SU-DHL-6 (cell line): Measurements from ENCODE around the gene MEI1.

Experiments
- H2AFZ ChIP-seq: fragments of 200-600 bp; sonication (generic); 2 replicates; pipeline ENCODE4 v1.6.1; 2014; ENCODE audit warnings: low read depth, mild to moderate bottlenecking, moderate library complexity, mixed read lengths, antibody characterized with exemption, low read length; ENCODE audit not compliant: severe bottlenecking
- H3F3A ChIP-seq: fragments of 200-600 bp; shearing (Covaris generic); 2 replicates; pipeline ENCODE4 v1.6.0; 2016; ENCODE audit warnings: antibody characterized with exemption, mild to moderate bottlenecking; ENCODE audit not compliant: insufficient read depth
- H3K27ac ChIP-seq: fragments of 200-600 bp; sonication (generic); 2 replicates; pipeline ENCODE4 v1.5.1; 2016; ENCODE audit warnings: low read depth, mild to moderate bottlenecking, low read length, moderate library complexity, mixed read lengths
- H3K27me3 ChIP-seq: fragments of 200-600 bp; sonication (generic), shearing (Covaris generic); 2 replicates; pipeline ENCODE4 v1.6.0; 2014; ENCODE audit warnings: mild to moderate bottlenecking, low read length
- H3K36me3 ChIP-seq: fragments of 200-600 bp; sonication (generic); 2 replicates; pipeline ENCODE4 v1.6.1; 2014; ENCODE audit warnings: mild to moderate bottlenecking, low read length, mixed read lengths
- H3K4me2 ChIP-seq: fragments of 300-600, 200-600 bp; shearing (Covaris generic), sonication (generic); 2 replicates; pipeline ENCODE4 v1.6.0; 2014; ENCODE audit warnings: low read length, low read depth, mild to moderate bottlenecking; ENCODE audit not compliant: poor library complexity, severe bottlenecking
- H3K4me3 ChIP-seq: fragments of 200-600 bp; sonication (generic); 2 replicates; pipeline ENCODE4 v1.5.1; 2014; ENCODE audit warnings: antibody characterized with exemption, low read length, mild to moderate bottlenecking, mixed read lengths; ENCODE audit not compliant: insufficient read depth, poor library complexity, severe bottlenecking
- H3K79me2 ChIP-seq: fragments of 200-600 bp; sonication (generic); 2 replicates; pipeline ENCODE4 v1.6.1; 2014; ENCODE audit warnings: mild to moderate bottlenecking, low read length, moderate library complexity; ENCODE audit not compliant: insufficient read depth
- H3K9ac ChIP-seq: fragments of 200-600 bp; sonication (generic); 2 replicates; pipeline ENCODE4 v1.7.0; 2014; ENCODE audit warnings: mild to moderate bottlenecking, low read length
- H3K9me2 ChIP-seq: fragments of 200-600 bp; sonication (generic); replicated peaks from 2 replicates; pipeline ENCODE4 v1.6.1; 2014; ENCODE audit warnings: low read length; ENCODE audit not compliant: insufficient read depth
- H3K9me3 ChIP-seq: fragments of 200-600 bp; sonication (generic); 2 replicates; pipeline ENCODE4 v1.6.1; 2014; ENCODE audit warnings: low read length, mixed read lengths; ENCODE audit not compliant: insufficient read depth
- H4K20me1 ChIP-seq: fragments of 200-600 bp; sonication (generic); 2 replicates; pipeline ENCODE4 v1.6.1; 2014; ENCODE audit warnings: low read depth, mild to moderate bottlenecking, antibody characterized with exemption, low read length, moderate library complexity, mixed read lengths
- CTCF ChIP-seq: fragments of 200-600 bp; sonication (generic); IDR thresholded peaks from one replicate; pipeline ENCODE4 v1.5.1; 2017; ENCODE audit warnings: antibody characterized with exemption, mild to moderate bottlenecking, low read length, moderate library complexity; ENCODE audit not compliant: insufficient read depth, poor library complexity, severe bottlenecking
- EZH2phosphoT487 ChIP-seq: fragments of 200-600 bp; sonication (generic), shearing (Covaris generic); conservative IDR thresholded peaks from 2 replicates; pipeline ENCODE4 v1.6.1; 2018; ENCODE audit warnings: mild to moderate bottlenecking, antibody characterized with exemption, low read length, moderate library complexity, mixed read lengths

MEI1 gene

GRCh38 chr22:41781507-41781906 lies 82.2 kb downstream of the MEI1 start:
- H3K79me2 ChIP-seq: no peaks in the 10 kb centered on the region
- H3K9me3 ChIP-seq: no peaks in the 10 kb centered on the region
- H3K4me2 ChIP-seq: no peak overlapping the region
- no peaks in the 10 kb centered on the region for H4K20me1 ChIP-seq
- no peak for TF ChIP-seq EZH2phosphoT487
- no peak for TF ChIP-seq CTCF
- H3K36me3 ChIP-seq: no peaks in the 10 kb centered on the region
- no peaks in the 10 kb centered on the region for H3K9me2 ChIP-seq
- no peak overlapping the region for H3K27ac ChIP-seq
- no peak overlapping the region for H3K4me3 ChIP-seq
- H3F3A ChIP-seq: no peaks in the 10 kb centered on the region
- H2AFZ ChIP-seq: no peak overlapping the region
- H3K27me3 ChIP-seq: no peaks in the 10 kb centered on the region
- no peak overlapping the region for H3K9ac ChIP-seq

DNA sequence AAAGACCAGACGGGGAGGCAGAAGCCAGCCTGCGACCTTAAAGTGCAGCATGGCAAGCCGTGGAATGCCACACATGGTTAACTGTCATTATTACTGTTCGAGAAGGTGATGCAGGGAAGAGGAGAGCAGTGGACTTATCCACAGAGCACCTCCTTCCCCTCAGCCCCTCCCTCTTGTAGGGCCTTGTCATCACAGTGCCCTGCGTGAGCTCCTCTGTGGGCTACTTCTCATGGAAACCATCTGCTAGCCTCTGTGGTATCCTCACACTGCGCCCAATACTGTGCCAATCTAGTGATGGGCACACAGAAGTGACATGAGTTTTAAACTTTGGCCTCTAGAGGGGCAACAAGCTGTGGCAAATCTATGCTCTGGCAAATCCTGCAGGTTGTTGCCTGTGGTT lies 83.0 kb downstream of the MEI1 start:
- no peak overlapping the region for H3K4me2 ChIP-seq
- no peaks in the 10 kb centered on the region for H3K36me3 ChIP-seq
- no peak overlapping the region for H3K4me3 ChIP-seq
- H3K9me2 ChIP-seq: no peaks in the 10 kb centered on the region
- no peak overlapping the region for H3K9ac ChIP-seq
- no peak overlapping the region for H3K27ac ChIP-seq
- no peaks in the 10 kb centered on the region for H3K27me3 ChIP-seq
- H4K20me1 ChIP-seq: no peaks in the 10 kb centered on the region
- H3F3A ChIP-seq: no peaks in the 10 kb centered on the region
- no peak for TF ChIP-seq EZH2phosphoT487
- no peak for TF ChIP-seq CTCF
- H2AFZ ChIP-seq: no peak overlapping the region
- no peaks in the 10 kb centered on the region for H3K9me3 ChIP-seq
- no peaks in the 10 kb centered on the region for H3K79me2 ChIP-seq

- TF ChIP-seq CTCF: no peak
- no peak for TF ChIP-seq EZH2phosphoT487
- Histone ChIP-seq H3K79me2 (no peaks in the 10 kb centered on the region), H3K27me3 (no peaks in the 10 kb centered on the region), H3K27ac (no peak overlapping the region), H2AFZ (no peak overlapping the region), H3K9me3 (no peaks in the 10 kb centered on the region), H3F3A (no peaks in the 10 kb centered on the region), H3K36me3 (no peaks in the 10 kb centered on the region), H3K9ac (no peak overlapping the region), H4K20me1 (no peaks in the 10 kb centered on the region), H3K9me2 (no peaks in the 10 kb centered on the region), H3K4me3 (no peak overlapping the region), H3K4me2 (no peak overlapping the region)
Measured at GRCh38 chr22:41782751-41783150, 83.4 kb downstream of the MEI1 start.

DNA sequence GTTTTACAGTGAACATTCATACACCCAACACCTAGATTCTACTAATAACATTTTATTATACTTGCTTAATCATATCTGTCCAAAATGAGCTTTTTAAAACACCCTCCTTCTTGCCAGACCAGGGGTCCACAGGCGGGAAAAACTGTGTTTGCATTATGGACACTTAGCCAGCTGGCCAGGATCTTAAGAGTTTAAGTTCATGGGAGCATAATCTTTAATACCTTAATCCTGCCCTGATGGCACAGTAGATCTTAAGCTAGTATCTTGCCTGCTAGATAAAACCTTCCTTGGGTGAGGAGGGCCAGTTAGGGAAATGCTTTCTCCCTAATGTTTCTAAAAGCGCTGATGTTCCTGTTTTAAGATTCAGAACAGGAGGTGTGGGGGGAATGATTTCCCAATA lies 88.0 kb downstream of the MEI1 start:
- Histone ChIP-seq H2AFZ (no peak overlapping the region), H3F3A (no peaks in the 10 kb centered on the region), H3K9ac (no peak overlapping the region), H3K79me2 (no peaks in the 10 kb centered on the region), H4K20me1 (no peaks in the 10 kb centered on the region), H3K36me3 (no peaks in the 10 kb centered on the region), H3K27me3 (no peaks in the 10 kb centered on the region), H3K27ac (no peak overlapping the region), H3K4me2 (no peak overlapping the region), H3K4me3 (no peak overlapping the region), H3K9me3 (no peaks in the 10 kb centered on the region), H3K9me2 (no peaks in the 10 kb centered on the region)
- no peak for TF ChIP-seq CTCF
- TF ChIP-seq EZH2phosphoT487: no peak
